ENCODE results near the gene TPPP2.
"Not testable (repeated sequence)": the region's sequence is repeated elsewhere in the genome, so short reads cannot be mapped to it uniquely, and the experiment has no call there.

TPPP2 gene

GRCh38 chr14:20999591-20999990, 30.4 kb upstream of the TPPP2 start:
- no peak for DNase-seq (ENCODE audit: low read depth)
- no peak overlapping the region for H3K4me3 ChIP-seq (ENCODE audit: low read length)
- no peak for TF ChIP-seq CTCF (conservative IDR thresholded peaks at IDR 0.05; ENCODE audit: low read length)

DNA sequence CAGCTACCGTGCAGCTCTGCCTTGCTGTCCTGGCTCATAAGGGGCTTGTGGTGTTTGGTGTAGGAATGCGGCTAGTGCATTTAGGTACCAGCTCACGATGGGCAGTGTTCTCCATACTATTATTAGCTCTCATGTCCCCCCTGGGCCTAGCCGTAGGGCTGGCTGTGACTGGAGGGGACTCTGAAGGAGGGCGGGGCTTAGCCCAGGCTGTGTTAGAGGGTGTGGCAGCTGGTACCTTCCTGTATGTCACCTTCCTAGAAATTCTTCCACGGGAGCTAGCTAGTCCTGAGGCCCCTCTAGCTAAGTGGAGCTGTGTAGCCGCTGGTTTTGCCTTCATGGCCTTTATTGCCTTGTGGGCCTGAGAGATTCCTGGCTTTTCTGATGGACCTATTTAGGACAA, 28.8 kb upstream of the TPPP2 start:
- TF ChIP-seq CTCF (conservative IDR thresholded peaks at IDR 0.05; ENCODE audit: low read length): no peak
- DNase-seq (ENCODE audit: low read depth): no peak
- no peak overlapping the region for H3K4me3 ChIP-seq (ENCODE audit: low read length)

DNA sequence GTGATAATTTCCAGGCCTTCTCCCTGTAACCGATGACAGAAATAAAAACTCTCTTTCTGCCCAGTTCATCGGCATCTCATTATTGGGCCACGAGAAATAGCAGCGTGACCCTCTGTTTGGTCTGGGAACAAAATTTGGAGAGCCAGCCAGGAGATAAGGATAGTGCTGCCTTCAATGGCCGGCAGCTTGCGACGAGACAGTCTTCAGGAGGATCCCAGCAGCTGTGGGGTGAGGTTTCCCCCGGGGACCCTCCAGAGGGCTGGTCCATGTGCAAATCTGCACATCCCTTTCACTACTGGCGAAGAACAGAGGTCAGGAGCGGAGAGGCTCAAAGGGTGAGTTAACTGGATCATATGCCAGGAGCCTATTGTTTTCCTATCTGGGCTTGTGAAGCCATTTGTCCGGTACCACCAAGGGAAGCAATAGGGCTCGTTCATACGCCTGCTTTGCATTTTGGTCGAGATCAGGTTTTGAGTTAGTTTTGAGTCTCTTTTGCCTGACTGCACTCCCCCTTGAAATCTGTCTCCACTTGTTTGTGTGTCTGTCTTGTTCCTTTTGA, 26.1 kb upstream of the TPPP2 start:
- TF ChIP-seq CTCF (conservative IDR thresholded peaks at IDR 0.05; ENCODE audit: low read length): no peak
- no peak overlapping the region for H3K4me3 ChIP-seq (ENCODE audit: low read length)
- no peak for DNase-seq (ENCODE audit: low read depth)

GRCh38 chr14:21009721-21010120, 20.3 kb upstream of the TPPP2 start:
- not testable (repeated sequence) for DNase-seq (ENCODE audit: low read depth); H3K4me3 ChIP-seq (ENCODE audit: low read length)

DNA sequence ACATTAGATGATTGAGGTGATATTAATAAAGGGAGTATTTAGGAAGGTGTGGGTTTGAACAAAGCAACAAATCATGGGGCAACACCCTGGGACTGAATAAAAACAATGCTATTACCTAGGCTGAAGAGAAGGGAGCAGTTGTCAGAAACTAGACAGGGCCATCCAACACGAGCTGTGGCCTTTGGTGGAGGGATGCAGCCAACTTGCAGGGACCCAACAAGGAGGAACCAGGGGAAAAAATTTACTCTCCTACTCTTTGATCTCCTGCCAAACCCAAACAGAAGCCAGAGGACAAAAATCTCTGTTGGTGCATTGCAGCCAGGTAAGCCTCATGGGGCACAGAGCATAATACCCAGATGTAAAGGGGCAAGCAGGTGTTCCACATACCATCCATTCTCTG, 18.9 kb upstream of the TPPP2 start:
- TF ChIP-seq CTCF (conservative IDR thresholded peaks at IDR 0.05; ENCODE audit: low read length): no peak
- DNase-seq (ENCODE audit: low read depth): no peak
- no peak overlapping the region for H3K4me3 ChIP-seq (ENCODE audit: low read length)

GRCh38 chr14:21014761-21015190, 15.2 kb upstream of the TPPP2 start:
- no peak overlapping the region for H3K4me3 ChIP-seq (ENCODE audit: low read length)
- TF ChIP-seq CTCF (conservative IDR thresholded peaks at IDR 0.05; ENCODE audit: low read length): peak; percentile 97
- peak; percentile 80 for DNase-seq (ENCODE audit: low read depth)

DNA sequence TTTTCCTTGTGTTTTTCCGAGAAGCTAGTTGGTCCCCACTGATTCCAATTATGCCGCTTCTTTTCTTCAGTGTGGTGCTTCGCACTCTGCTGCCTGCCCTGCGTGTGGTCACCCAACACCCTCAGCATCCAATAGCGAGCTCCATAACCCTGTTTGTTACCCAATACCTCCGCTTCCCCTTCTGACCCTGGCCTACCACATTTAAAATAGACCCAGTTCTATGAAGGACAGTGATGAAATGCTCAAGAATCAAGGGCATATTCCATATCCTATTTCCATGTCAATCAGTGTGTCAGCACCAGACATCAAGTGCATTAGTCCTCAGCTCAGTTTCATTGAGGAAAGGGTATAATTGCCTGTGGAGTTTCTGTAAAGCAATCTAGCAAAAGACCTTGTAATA, 14.7 kb upstream of the TPPP2 start:
- H3K4me3 ChIP-seq (ENCODE audit: low read length): no peak overlapping the region
- no peak for TF ChIP-seq CTCF (conservative IDR thresholded peaks at IDR 0.05; ENCODE audit: low read length)
- DNase-seq (ENCODE audit: low read depth): no peak

Measured in AG10803 (cell line).